OCI-LY1 (cell line): ENCODE measurements around the gene ZNF660.
A peak's percentile ranks its signal among the peaks of the same experiment; 100 is the strongest.

Source experiments
- H2AFZ ChIP-seq: fragments of 200-600 bp; sonication (generic), shearing (Covaris generic); 2 replicates; pipeline ENCODE4 v1.6.0; 2014; ENCODE audit warnings: antibody characterized with exemption, mild to moderate bottlenecking, low read length
- H3F3A ChIP-seq: fragments of 200-600 bp; sonication (generic), shearing (Covaris generic); 2 replicates; pipeline ENCODE4 v1.6.0; 2014; ENCODE audit warnings: mild to moderate bottlenecking, antibody characterized with exemption, low read length, moderate library complexity; ENCODE audit not compliant: insufficient read depth
- H3K27ac ChIP-seq: fragments of 200-600 bp; sonication (generic); 2 replicates; pipeline ENCODE4 v1.5.1; 2014; ENCODE audit warnings: low read length, mixed run types, mild to moderate bottlenecking, low read depth; ENCODE audit not compliant: poor library complexity, severe bottlenecking
- H3K27me3 ChIP-seq: fragments of 200-600 bp; sonication (generic); 2 replicates; pipeline ENCODE4 v1.6.0; 2014; ENCODE audit warnings: antibody characterized with exemption, mild to moderate bottlenecking, low read length, moderate library complexity; ENCODE audit not compliant: insufficient read depth
- H3K36me3 ChIP-seq: fragments of 200-600 bp; sonication (generic); 2 replicates; pipeline ENCODE4 v1.6.1; 2014; ENCODE audit warnings: mild to moderate bottlenecking, antibody characterized with exemption, low read length, moderate library complexity, mixed read lengths; ENCODE audit not compliant: insufficient read depth
- H3K4me1 ChIP-seq: fragments of 200-600 bp; sonication (generic); 2 replicates; pipeline ENCODE4 v1.5.1; 2014; ENCODE audit warnings: mild to moderate bottlenecking, low read length, moderate library complexity; ENCODE audit not compliant: insufficient read depth, severe bottlenecking
- H3K4me2 ChIP-seq: fragments of 200-600 bp; sonication (generic), shearing (Covaris generic); 2 replicates; pipeline ENCODE4 v1.6.1; 2014; ENCODE audit warnings: low read length
- H3K4me3 ChIP-seq: fragments of 200-600 bp; sonication (generic); 2 replicates; pipeline ENCODE4 v1.5.1; 2014; ENCODE audit warnings: low read length, low read depth, mild to moderate bottlenecking, mixed read lengths; ENCODE audit not compliant: poor library complexity, severe bottlenecking
- H3K79me2 ChIP-seq: fragments of 200-600 bp; shearing (Covaris generic); 2 replicates; pipeline ENCODE4 v1.6.1; 2016; ENCODE audit warnings: mixed run types, low read length, mixed read lengths; ENCODE audit not compliant: insufficient read depth
- H3K9ac ChIP-seq: fragments of 200-600 bp; sonication (generic), shearing (Covaris generic); 2 replicates; pipeline ENCODE4 v1.6.1; 2014; ENCODE audit warnings: mild to moderate bottlenecking, low read length, mixed read lengths
- H3K9me2 ChIP-seq: fragments of 200-600 bp; sonication (generic), shearing (Covaris generic); 2 replicates; pipeline ENCODE4 v1.6.1; 2014; ENCODE audit warnings: low read depth, mild to moderate bottlenecking, low read length, mixed read lengths
- H3K9me3 ChIP-seq: fragments of 200-600 bp; shearing (Covaris generic); 2 replicates; pipeline ENCODE4 v1.6.1; 2014; ENCODE audit warnings: low read length, mixed read lengths
- H4K20me1 ChIP-seq: fragments of 200-600 bp; sonication (generic), shearing (Covaris generic); 2 replicates; pipeline ENCODE4 v1.6.0; 2016; ENCODE audit warnings: mild to moderate bottlenecking, low read length; ENCODE audit not compliant: insufficient read depth
- EZH2 ChIP-seq: fragments of 200-600 bp; sonication (generic), shearing (Covaris generic); IDR thresholded peaks from 2 replicates; pipeline ENCODE4 v1.8.0; 2017; ENCODE audit warnings: borderline replicate concordance, mixed run types, mild to moderate bottlenecking, antibody characterized with exemption, low read length, moderate library complexity, mixed read lengths
- TF ChIP-seq, protein P1 (sequence below): fragments of 200-600 bp; sonication (generic), shearing (Covaris generic); IDR thresholded peaks from 2 replicates; pipeline ENCODE4 v1.5.1; 2017; ENCODE audit warnings: mild to moderate bottlenecking, antibody characterized with exemption, low read length, moderate library complexity, mixed read lengths

Gene ZNF660

DNA sequence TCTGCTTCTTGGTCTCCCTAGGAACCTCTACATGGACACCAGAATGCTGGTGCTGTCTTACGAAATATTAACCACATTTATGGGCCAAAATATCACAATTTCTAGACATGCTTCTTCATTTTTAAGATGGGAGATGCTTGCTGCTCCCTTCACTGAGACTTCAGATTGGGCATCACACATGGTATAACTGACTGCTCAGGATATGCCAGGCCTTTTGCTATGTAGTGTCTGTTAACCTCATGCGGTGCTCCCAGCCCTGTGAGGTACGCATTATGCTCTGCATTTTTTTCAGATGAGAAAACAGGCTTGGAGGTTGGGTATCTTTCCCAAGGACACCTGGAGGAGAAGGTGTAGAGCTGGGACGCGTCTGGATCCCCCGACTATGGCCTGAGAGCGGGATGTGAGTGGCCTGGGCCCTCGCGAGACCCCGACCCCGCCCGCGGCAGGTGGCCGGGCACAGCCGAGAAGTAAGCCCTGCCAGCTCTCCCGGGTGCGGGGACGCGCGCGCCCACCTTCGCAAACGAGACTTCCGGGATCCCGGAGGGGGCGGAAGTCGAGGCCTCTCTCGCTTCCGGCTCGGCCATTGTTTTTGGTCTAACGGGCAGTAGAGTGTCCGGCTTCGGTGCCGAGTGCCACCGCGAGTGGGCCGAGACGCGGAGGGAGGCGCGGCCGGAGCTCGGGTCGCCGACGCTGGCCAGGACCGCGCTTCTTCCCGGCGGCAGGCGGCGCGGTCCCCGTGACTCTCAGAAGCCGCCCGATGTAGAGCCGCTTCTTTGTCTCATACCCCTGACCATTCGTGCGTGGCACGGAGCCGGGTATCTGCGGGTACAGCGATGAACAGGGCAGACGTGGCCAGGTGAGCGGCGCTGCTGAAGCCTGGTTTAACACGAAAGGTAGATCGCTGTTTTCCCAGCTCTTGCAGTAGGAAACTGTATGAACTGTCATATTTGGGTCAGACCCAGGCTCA lies 29.9 kb upstream of the ZNF660 start, which contains the start of gene ZKSCAN7:
Gene ZKSCAN7 (plus strand): TSS at position 568 of the 967 bp plus-strand sequence. CDS start 1,855 bp downstream, outside the sequence.
- peak within 1 kb of the TSS; percentile 86 for H3K4me2 ChIP-seq
- peak within 1 kb of the TSS; percentile 70 for H3K9ac ChIP-seq
- peak within 1 kb of the TSS; percentile 82 for H3K4me3 ChIP-seq

DNA sequence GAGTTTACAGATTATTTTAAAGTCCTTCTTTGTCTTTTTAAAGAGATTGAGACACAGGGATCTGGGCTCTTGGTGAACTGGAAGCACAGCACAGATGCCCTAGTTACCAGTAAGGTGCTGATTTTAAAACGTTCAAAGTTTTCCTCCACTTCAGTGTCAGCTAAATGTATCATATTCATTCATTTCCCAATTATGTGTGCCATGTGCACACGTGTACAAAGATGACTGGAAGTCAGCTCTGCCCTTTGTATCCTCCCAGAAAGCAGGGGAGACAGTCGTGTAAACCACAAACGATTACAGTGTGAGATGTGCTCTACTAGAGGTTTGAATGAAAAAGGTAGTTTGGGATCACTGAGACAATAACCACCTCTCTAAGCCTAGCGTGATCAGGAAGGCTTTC lies 29.0 kb upstream of the ZNF660 start:
- Histone ChIP-seq H3K9ac (peak overlapping the region; percentile 70), H3K27ac (no peak overlapping the region), H2AFZ (peak overlapping the region; percentile 92), H3K79me2 (no peaks in the 10 kb centered on the region), H3F3A (no peaks in the 10 kb centered on the region), H4K20me1 (no peaks in the 10 kb centered on the region), H3K4me3 (peak overlapping the region; percentile 82), H3K9me3 (peaks cover 6% of the 10 kb centered on the region; the same call in 1 of the 2 replicates), H3K27me3 (no peaks in the 10 kb centered on the region), H3K36me3 (peaks cover 25% of the 10 kb centered on the region), H3K4me2 (peak overlapping the region; percentile 86), H3K4me1 (peaks cover 17% of the 10 kb centered on the region), H3K9me2 (no peaks in the 10 kb centered on the region)
- TF ChIP-seq EZH2 = no peak
- TF ChIP-seq, protein P1, sequence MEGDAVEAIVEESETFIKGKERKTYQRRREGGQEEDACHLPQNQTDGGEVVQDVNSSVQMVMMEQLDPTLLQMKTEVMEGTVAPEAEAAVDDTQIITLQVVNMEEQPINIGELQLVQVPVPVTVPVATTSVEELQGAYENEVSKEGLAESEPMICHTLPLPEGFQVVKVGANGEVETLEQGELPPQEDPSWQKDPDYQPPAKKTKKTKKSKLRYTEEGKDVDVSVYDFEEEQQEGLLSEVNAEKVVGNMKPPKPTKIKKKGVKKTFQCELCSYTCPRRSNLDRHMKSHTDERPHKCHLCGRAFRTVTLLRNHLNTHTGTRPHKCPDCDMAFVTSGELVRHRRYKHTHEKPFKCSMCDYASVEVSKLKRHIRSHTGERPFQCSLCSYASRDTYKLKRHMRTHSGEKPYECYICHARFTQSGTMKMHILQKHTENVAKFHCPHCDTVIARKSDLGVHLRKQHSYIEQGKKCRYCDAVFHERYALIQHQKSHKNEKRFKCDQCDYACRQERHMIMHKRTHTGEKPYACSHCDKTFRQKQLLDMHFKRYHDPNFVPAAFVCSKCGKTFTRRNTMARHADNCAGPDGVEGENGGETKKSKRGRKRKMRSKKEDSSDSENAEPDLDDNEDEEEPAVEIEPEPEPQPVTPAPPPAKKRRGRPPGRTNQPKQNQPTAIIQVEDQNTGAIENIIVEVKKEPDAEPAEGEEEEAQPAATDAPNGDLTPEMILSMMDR = no peak

More for the DNA sequence above, 29.9 kb upstream of the ZNF660 start, which contains the start of gene ZKSCAN7:
- TF ChIP-seq EZH2 = no peak
- TF ChIP-seq, protein P1 = no peak
- Histone ChIP-seq H3K27me3 (no peaks in the 10 kb centered on the region), H3K79me2 (no peaks in the 10 kb centered on the region), H3K9me2 (no peaks in the 10 kb centered on the region), H2AFZ (peak within 1 kb of the TSS; percentile 93), H3F3A (no peaks in the 10 kb centered on the region), H3K27ac (no peak within 1 kb of the TSS), H3K9me3 (peaks cover 5% of the 10 kb centered on the region; the same call in 1 of the 2 replicates), H4K20me1 (no peaks in the 10 kb centered on the region), H3K36me3 (peaks cover 22% of the 10 kb centered on the region), H3K4me1 (peaks cover 17% of the 10 kb centered on the region)

DNA sequence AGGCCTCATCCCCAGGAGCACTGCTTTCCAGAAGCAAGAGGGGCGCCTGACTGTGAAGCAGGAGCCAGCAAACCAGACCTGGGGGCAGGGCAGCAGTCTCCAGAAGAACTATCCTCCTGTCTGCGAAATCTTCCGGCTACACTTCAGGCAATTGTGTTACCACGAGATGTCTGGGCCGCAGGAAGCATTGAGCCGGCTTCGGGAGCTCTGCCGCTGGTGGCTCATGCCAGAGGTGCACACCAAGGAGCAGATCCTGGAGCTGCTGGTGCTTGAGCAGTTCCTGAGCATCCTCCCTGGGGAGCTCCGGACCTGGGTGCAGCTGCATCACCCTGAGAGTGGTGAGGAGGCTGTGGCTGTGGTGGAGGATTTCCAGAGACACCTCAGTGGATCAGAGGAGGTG lies 27.7 kb upstream of the ZNF660 start:
- no peak overlapping the region for H3K27ac ChIP-seq
- peaks cover 25% of the 10 kb centered on the region for H3K36me3 ChIP-seq
- H3K79me2 ChIP-seq = no peaks in the 10 kb centered on the region
- no peaks in the 10 kb centered on the region for H3F3A ChIP-seq
- peaks cover 8% of the 10 kb centered on the region; the same call in 1 of the 2 replicates for H3K9me3 ChIP-seq
- no peak overlapping the region for H2AFZ ChIP-seq
- H4K20me1 ChIP-seq = no peaks in the 10 kb centered on the region
- TF ChIP-seq, protein P1 = no peak
- no peak for TF ChIP-seq EZH2
- no peak overlapping the region for H3K9ac ChIP-seq
- H3K4me2 ChIP-seq = no peak overlapping the region
- no peaks in the 10 kb centered on the region for H3K27me3 ChIP-seq
- no peaks in the 10 kb centered on the region for H3K9me2 ChIP-seq
- H3K4me3 ChIP-seq = no peak overlapping the region
- H3K4me1 ChIP-seq = peaks cover 17% of the 10 kb centered on the region
